Progenitor cell of endocrine pancreas (in vitro differentiated cells): ENCODE results near the gene C10orf95. TPM values are rescaled to one million over a fixed set of nuclear protein-coding genes. Genes with fewer than 3 reads are reported as not detected.

Experiments
- DNase-seq: peaks from one replicate; pipeline ENCODE4 v3.0.0; 2021; ENCODE audit warnings: low spot score; ENCODE audit not compliant: unreplicated experiment
- H3K27ac Mint-ChIP-seq: 2 replicates; pipeline ENCODE4 v1.8.0; 2021; ENCODE audit warnings: mild to moderate bottlenecking, moderate library complexity, mixed read lengths
- H3K27me3 Mint-ChIP-seq: 2 replicates; pipeline ENCODE4 v1.8.0; 2021; ENCODE audit warnings: mixed read lengths
- H3K36me3 Mint-ChIP-seq: 2 replicates; pipeline ENCODE4 v1.8.0; 2022; ENCODE audit warnings: mixed read lengths; ENCODE audit not compliant: insufficient read depth
- H3K4me1 Mint-ChIP-seq: 2 replicates; pipeline ENCODE4 v1.8.0; 2021; ENCODE audit warnings: low read depth, mixed read lengths
- H3K4me3 Mint-ChIP-seq: 2 replicates; pipeline ENCODE4 v1.8.0; 2021; ENCODE audit warnings: low read depth, mild to moderate bottlenecking, moderate library complexity, mixed read lengths
- H3K9me3 Mint-ChIP-seq: 2 replicates; pipeline ENCODE4 v1.8.0; 2021; ENCODE audit warnings: low read depth, mixed read lengths
- CTCF ChIP-seq: fragments of 200-600 bp; sonication (generic); IDR thresholded peaks from one replicate; pipeline ENCODE4 v1.5.0; 2021; ENCODE audit warnings: antibody characterized with exemption, mild to moderate bottlenecking; ENCODE audit not compliant: unreplicated experiment
- total RNA-seq: library from RNA; stranded (reverse); gene quantifications from 2 replicates; pipeline ENCODE4 v1.2.1, GENCODE V29; 2021

The C10orf95 gene
- total RNA-seq, 1 donor from 2014 or later = 0.77 TPM

- H3K27me3 Mint-ChIP-seq = peaks cover 38% of the 10 kb centered on the region
- peaks cover 16% of the 10 kb centered on the region for H3K4me1 Mint-ChIP-seq
- no peak for TF ChIP-seq CTCF
- no peaks in the 10 kb centered on the region for H3K36me3 Mint-ChIP-seq
- DNase-seq = no peak
- H3K4me3 Mint-ChIP-seq = peak within 1 kb of the TSS; percentile 99
- H3K9me3 Mint-ChIP-seq = no peaks in the 10 kb centered on the region
- H3K27ac Mint-ChIP-seq = peak within 1 kb of the TSS; percentile 64
These were observed 32.6 kb downstream of the C10orf95 start, which contains the start of gene PSD for GRCh38 chr10:102418622-102419268. Gene PSD (minus strand): TSS chr10:102418785. CDS start chr10:102417038, 1,747 bp downstream.

- H3K9me3 Mint-ChIP-seq = no peaks in the 10 kb centered on the region
- no peaks in the 10 kb centered on the region for H3K36me3 Mint-ChIP-seq
- H3K27me3 Mint-ChIP-seq = peaks cover 50% of the 10 kb centered on the region
- H3K27ac Mint-ChIP-seq = no peak overlapping the region
- H3K4me1 Mint-ChIP-seq = peaks cover 12% of the 10 kb centered on the region
- no peak for DNase-seq
- TF ChIP-seq CTCF = no peak
- no peak overlapping the region for H3K4me3 Mint-ChIP-seq
These were observed 34.6 kb downstream of the C10orf95 start for GRCh38 chr10:102416695-102417094.

- Mint-ChIP-seq H3K4me3 (no peak overlapping the region), H3K36me3 (no peaks in the 10 kb centered on the region), H3K9me3 (no peaks in the 10 kb centered on the region), H3K27me3 (peaks cover 55% of the 10 kb centered on the region), H3K4me1 (peaks cover 13% of the 10 kb centered on the region), H3K27ac (no peak overlapping the region)
- DNase-seq = no peak
- no peak for TF ChIP-seq CTCF
These were observed 35.1 kb downstream of the C10orf95 start for GRCh38 chr10:102416283-102416682.

- no peak overlapping the region for H3K4me3 Mint-ChIP-seq
- H3K4me1 Mint-ChIP-seq = peaks cover 14% of the 10 kb centered on the region
- H3K9me3 Mint-ChIP-seq = no peaks in the 10 kb centered on the region
- H3K36me3 Mint-ChIP-seq = no peaks in the 10 kb centered on the region
- H3K27ac Mint-ChIP-seq = no peak overlapping the region
- DNase-seq = no peak
- H3K27me3 Mint-ChIP-seq = peaks cover 65% of the 10 kb centered on the region
- no peak for TF ChIP-seq CTCF
These were observed 36.6 kb downstream of the C10orf95 start for GRCh38 chr10:102414749-102415148.

- Mint-ChIP-seq H3K4me1 (peaks cover 13% of the 10 kb centered on the region), H3K27ac (no peak overlapping the region), H3K4me3 (no peak overlapping the region), H3K9me3 (no peaks in the 10 kb centered on the region), H3K36me3 (no peaks in the 10 kb centered on the region), H3K27me3 (peaks cover 67% of the 10 kb centered on the region)
- TF ChIP-seq CTCF = no peak
- DNase-seq = no peak
These were observed 37.4 kb downstream of the C10orf95 start for GRCh38 chr10:102413806-102414561.
